Neuron (in vitro differentiated cells): ENCODE data around the gene SCGB1C2.

Source experiments
- H2AFZ ChIP-seq: one replicate; pipeline ENCODE4 v1.6.1; 2013; ENCODE audit warnings: low read depth, mild to moderate bottlenecking, inconsistent platforms, low read length, moderate library complexity
- H3K27me3 ChIP-seq: one replicate; pipeline ENCODE4 v1.6.1; 2013; ENCODE audit warnings: low read length; ENCODE audit not compliant: insufficient read depth
- H3K36me3 ChIP-seq: one replicate; pipeline ENCODE4 v1.6.1; 2013; ENCODE audit warnings: low read length; ENCODE audit not compliant: insufficient read depth
- H3K4me1 ChIP-seq: one replicate; pipeline ENCODE4 v1.6.1; 2013; ENCODE audit warnings: low read length; ENCODE audit not compliant: insufficient read depth
- H3K4me3 ChIP-seq: 2 replicates; pipeline ENCODE4 v1.5.1; 2013; ENCODE audit warnings: mild to moderate bottlenecking, low read length, moderate library complexity
- H3K9me3 ChIP-seq: one replicate; pipeline ENCODE4 v1.6.1; 2013; ENCODE audit warnings: low read length

Gene SCGB1C2

DNA sequence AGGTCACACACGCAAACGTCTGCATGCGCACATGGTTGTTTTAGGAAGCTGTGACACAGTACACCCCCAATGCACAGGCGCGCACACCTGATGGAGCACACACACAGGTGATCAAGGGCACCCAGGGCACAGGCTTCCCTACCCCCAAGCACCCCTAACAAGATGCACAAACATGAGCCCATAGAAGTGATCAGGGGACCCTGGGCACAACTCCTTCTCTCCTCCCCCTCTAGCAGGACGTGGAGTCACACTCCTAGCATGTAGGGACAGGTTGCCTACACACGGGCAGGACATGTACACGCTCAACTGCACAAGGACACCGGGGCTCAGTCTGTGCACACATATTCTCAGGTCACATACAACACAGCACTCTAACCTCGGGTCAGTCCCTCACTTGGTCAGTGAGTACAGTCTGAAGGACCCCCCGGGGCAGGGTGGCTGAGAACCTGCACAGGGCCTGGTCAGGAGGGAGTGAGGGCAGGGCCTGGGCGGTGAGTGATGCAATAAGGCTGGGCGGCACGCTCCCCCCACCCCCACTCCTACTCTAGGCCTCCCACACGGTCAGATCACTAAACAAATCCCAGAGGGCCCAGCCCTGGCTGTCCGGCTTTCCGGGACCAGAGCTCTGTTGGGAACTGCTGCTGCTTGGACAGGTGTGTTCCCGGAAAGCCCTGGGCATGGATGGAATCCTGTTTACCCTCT lies 44.8 kb downstream of the SCGB1C2 start:
- Histone ChIP-seq H3K4me3 (no peak overlapping the region), H3K27me3 (peaks cover 84% of the 10 kb centered on the region), H3K36me3 (no peaks in the 10 kb centered on the region), H3K9me3 (no peaks in the 10 kb centered on the region), H3K4me1 (no peaks in the 10 kb centered on the region), H2AFZ (no peak overlapping the region)

DNA sequence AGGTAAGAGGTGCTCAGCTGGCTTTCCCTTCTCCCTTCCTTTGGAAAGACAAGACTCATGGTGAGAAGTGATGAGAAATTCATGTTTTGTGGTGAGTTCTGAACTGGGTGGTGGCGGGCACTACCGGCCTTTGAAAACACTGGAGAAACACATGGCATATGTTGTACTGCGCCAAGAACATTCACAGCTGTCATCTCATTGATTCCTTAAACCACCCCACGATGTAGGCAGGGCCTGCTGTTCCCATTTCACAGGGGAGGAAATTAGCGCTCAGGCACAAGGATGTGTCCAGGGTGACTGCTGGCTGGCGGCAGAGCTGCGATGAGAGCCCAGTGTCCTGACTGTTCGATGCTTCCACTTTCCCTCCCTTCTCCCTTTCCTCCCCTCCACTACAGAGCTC lies 45.7 kb downstream of the SCGB1C2 start:
- Histone ChIP-seq H3K36me3 (no peaks in the 10 kb centered on the region), H3K4me1 (no peaks in the 10 kb centered on the region), H3K4me3 (no peak overlapping the region), H3K9me3 (no peaks in the 10 kb centered on the region), H3K27me3 (peaks cover 76% of the 10 kb centered on the region), H2AFZ (no peak overlapping the region)

DNA sequence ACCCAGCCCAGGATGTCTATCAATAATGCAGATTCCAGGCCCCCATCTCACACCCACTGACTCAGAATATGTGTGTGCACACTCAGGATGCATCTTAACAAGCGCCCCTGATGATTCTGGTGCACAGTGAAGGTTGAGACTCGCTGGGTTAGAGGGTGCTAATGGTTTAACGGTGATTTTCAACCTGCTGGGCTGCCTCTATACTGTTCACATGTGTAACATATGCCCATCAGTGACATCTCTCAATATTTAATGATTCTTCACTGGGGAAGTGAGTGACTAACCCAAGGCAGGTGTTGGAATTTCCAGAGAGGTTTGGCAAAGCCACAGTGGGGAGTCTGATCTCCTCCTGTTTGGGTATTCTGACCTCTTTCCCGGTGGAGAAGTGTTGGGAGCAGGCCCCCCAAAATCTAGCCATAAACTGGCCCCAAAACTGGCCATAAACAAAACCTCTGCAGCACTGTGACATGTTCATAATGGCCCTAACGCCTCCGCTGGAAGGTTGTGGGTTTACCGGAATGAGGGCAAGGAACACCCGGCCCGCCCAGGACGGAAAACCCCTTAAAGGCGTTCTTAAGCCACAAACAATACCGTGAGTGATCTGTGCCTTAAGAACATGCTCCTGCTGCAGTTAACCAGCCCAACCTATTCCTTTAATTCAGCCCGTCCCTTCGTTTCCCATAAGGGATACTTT lies 48.2 kb downstream of the SCGB1C2 start:
- Histone ChIP-seq H3K9me3 (no peaks in the 10 kb centered on the region), H3K36me3 (no peaks in the 10 kb centered on the region), H2AFZ (no peak overlapping the region), H3K27me3 (peaks cover 51% of the 10 kb centered on the region), H3K4me3 (no peak overlapping the region), H3K4me1 (no peaks in the 10 kb centered on the region)

DNA sequence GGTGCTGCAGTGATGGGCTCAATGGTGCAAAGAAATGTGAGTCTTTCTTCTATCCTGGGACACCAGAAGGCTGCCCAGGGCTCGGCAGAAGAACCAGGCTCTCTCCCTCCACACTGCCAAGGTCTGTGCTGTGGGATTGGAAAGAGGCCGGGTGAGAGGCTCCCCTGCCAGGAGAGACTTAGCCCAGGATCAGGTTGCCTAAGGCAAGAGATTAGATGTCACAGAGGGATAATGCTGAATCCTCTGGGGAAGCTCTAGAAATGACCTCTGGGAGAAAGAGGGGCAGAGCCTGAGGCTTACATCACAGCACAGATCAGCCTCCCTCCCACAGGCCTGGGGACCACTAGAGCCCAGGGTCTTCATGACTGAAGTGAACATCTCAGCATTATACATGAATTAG lies 49.8 kb downstream of the SCGB1C2 start:
- Histone ChIP-seq H3K27me3 (peaks cover 39% of the 10 kb centered on the region), H3K36me3 (no peaks in the 10 kb centered on the region), H3K9me3 (no peaks in the 10 kb centered on the region), H3K4me1 (no peaks in the 10 kb centered on the region), H3K4me3 (no peak overlapping the region), H2AFZ (no peak overlapping the region)
